ENCODE measurements around the gene MYO1A.
"Not testable (repeated sequence)": the region's sequence is repeated elsewhere in the genome, so short reads cannot be mapped to it uniquely, and the experiment has no call there.

Gene MYO1A

DNA sequence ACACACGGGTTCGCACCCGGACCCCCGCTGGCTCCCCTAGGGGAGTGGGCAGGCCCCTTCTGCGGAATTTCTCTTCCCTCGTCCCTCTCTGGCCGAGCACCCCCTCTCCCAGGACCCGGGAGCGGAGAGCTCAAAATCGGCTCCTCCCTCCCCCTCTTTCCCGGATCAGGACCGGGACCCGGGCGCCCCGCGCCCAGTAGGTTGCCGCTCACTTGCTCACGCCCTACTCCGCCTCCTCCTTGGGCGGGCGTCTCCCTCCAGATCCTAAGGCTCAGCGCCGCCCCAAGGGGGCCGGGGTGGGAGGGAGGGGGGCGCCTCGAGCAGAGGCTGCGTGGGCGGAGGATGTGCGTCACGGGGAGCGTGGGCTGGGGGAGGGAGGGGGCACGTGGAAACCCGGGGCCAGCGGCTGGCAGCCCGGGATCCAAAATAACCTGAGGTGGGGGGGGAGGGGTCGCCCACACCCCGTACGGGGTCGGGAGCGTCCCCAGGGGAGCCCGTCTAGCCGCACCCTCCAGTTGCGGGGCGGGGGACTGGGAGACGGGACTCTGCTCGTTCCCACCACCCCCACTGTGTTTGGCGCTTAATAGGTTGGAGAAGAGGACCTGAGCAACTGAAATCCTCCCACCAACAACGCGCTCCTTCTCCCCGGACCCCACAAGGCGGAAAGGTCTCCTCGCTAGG lies 37.2 kb upstream of the MYO1A start:
- peak; percentile 79 to 86 (median 84) for DNase-seq

DNA sequence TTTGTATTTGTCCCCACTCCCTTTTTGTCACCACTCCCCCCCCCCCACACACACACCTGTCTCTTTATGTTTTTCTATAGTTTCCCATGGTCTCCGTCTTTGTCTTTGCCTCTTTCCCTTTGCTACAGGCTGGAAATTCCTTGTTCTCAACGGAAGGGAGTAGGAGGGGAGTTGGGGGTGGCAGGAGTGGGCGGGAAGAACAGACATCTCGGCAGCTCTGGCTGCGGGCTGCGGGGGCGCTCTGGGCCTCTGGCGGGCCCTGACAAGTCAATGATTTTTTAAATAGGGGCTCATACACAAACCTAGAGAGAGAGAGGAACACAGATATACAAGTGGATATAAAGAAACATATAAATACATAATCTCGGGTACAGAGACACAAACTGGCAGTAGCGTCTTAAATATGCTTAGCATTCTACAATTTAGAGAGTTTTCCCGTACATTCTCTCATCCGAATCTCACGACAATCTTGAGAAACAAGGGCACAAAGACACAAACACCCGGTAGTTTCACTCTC lies 36.6 kb upstream of the MYO1A start:
- DNase-seq, result peak in 1 of 4 experiments; percentile 15

DNA sequence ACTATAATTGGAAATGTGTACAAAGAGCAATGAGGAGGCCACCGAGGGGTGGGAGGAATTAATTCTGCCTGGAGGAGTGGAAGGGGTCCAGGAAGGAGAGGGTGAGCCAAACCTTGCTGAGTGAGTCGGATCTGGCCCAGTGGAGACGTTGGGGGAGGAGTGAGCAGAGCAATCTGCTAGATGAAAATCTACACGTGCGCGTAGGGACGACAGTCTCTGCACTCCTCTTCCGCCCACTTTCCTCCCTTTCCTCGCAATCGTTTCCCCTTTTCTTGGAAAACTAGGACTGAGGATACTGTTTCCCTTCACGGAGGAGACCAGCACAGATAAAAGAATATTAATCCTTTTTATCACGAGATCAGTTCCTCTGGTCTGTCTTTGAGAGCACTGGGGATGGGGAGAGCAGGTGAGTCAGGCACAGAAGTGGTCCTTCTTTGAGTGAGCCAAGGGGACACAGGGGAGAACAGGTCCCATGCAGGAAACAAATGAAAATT lies 36.1 kb upstream of the MYO1A start:
- DNase-seq, result no peak

- no peak for DNase-seq
These were observed 30.9 kb upstream of the MYO1A start for GRCh38 chr12:57080855-57081254.

- no peak for DNase-seq
These were observed 29.9 kb upstream of the MYO1A start for GRCh38 chr12:57079821-57080220.

DNA sequence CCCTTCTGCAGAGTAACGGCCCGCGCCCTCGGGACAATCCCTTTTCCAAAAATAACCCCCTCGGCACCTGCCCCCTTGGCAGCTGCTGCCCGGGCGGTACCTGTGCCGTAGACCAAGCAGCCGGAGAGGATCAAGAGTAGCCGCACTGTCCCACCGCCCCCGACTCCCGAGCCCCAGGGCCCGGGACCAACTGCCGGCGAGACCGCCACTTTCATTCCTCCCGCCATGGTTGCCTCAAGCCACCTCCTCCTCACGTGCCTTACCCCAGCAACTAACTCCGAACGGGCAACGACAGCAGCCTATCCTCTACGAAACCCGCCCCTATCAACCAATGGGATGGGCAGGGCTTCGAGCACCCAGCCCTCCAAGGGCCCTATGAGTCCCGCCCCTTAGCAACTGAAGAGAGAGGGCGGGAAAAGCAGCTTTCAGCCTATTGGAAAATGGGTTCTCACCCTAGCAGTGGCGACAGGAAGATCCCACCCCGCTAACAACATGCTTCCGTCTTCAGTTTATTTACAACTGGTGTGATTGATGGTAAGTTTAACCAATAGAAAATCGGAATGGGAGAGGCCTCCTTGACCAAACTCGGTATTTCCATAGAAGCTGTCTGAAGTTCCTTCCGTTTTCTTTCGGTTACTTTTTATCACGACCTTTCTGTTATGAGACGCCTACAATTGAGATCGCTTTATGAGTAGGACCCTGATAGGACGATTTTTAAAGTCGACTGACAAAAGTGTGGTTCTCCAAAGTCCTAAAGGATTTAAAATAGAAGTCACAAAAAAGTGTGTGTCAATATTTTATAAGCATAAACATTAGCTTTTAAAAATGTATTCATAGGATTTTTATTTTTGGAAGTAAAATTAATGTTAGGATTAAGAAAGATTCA lies 28.8 kb upstream of the MYO1A start, which contains the start of gene NEMP1:
Gene NEMP1 (minus strand): TSS at position 273 of the 886 bp plus-strand sequence. CDS start 46 bp downstream, at position 227.
- DNase-seq, result peak; percentile 79 to 92 (median 86)

DNA sequence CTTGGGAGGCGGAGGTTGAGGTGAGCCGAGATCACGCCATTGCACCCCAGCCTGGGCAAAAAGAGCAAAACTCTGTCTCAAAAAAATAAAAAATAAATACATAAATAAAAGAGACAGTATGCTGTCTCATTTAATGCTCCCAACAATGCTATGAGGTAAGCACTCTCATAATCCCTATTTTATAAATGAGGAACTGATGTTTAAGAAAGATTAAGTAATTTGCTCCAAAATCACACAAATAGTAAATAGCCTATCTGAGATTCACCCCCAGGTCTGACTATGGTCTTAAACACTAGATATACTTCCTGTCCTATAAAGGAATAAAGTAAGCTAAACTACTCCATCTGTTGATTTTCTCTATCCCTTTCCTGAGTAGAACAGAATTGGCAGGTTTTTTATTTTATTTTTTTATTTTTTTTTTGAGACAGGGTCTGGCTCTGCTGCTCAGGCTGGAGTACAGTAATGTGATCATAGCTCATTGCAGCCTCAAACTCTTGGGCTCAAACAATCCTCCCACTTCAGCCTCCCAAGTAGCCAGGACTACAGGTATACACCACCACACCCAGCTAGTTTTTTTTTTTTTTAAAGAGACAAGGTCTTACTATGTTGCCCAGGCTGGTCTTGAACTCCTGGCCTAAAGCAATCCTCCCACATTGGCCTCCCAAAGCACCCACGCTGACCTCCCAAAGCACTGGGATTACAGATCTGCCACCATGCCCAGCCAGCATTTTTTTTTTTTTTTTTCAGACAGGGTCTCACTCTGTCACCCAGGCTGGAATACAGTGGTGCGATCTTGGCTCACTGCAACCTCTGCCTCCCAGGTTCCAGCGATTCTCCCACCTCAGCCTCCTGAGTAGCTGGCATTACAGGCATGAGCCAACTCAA lies 23.9 kb upstream of the MYO1A start:
- DNase-seq, result not testable (repeated sequence)

- DNase-seq, result no peak
These were observed 22.7 kb upstream of the MYO1A start for GRCh38 chr12:57072661-57073060.

GRCh38 chr12:57069523-57069922 lies 19.6 kb upstream of the MYO1A start:
- peak in 3 of 4 experiments; percentile 20 to 30 (median 28) for DNase-seq

GRCh38 chr12:57066245-57066644 lies 16.3 kb upstream of the MYO1A start:
- DNase-seq, result no peak

DNA sequence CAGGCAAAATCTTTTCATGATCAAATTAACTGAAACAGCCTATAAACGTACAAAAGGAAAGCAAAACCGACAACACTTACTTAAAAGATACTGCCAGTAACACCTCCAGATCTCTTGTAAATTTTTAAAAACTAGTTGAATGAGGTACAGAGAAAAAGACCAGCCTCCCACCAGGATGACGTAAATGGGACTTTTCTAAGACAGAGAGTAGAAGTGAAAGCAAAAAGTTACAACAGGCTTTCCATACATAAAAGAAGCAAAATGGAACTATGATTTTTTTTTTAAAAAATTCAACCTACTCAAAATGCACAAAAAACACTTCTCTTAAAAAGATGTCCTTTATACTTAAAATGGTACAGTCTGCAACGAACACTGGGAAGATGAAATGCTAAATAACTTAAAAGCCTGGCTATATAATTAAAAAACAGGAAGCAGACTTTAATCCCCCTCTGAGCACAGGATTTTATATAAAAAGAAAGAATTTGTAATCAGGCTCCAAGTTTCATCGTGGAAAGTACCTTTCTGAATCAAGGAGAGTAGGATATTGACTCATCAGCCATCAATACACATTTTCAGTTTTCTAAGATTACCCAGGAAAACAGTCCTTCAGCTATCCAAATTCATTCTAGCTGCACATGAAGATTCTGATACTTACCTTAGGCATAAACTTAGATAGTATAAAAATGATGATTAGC lies 14.2 kb upstream of the MYO1A start:
- peak in 1 of 4 experiments; percentile 3 for DNase-seq

GRCh38 chr12:57058454-57058853 lies 8.5 kb upstream of the MYO1A start:
- DNase-seq, result no peak

DNA sequence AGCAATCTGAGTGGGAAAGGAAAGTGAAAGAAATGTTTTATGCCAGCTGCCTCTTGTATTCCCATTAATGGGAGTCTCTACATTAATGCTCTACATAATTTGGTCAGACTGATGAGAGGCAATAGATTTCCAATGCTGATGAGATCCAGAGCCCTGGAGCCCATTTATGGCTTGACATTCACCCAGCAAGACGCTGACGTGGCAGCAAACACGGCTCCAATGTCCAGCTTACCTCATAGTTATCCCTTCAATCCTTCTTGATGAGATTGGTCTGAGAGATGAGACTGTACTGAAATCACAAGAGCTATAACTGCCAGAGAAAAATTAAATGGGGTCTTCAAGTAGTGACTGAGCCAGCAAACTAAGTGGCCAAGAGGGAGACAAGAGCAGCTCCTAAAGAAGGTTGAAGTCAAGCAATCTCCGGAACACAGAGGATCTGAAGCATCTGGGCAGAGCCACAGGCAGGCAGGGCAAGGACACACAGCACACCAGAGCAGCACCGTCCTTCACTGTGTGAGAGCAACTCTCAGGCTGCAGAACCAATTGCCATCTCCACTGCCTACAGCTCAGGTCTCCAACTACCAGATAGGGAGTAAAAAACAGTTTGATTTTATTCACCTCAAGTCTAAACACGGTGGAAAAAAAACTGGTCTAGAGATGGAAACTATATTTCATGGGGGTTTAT lies 7.3 kb upstream of the MYO1A start:
- DNase-seq, result no peak

- DNase-seq, result no peak
These were observed 5.9 kb upstream of the MYO1A start for GRCh38 chr12:57055824-57056223.

- not testable (repeated sequence) for DNase-seq
These were observed 4.0 kb upstream of the MYO1A start for GRCh38 chr12:57053901-57054300.

DNA sequence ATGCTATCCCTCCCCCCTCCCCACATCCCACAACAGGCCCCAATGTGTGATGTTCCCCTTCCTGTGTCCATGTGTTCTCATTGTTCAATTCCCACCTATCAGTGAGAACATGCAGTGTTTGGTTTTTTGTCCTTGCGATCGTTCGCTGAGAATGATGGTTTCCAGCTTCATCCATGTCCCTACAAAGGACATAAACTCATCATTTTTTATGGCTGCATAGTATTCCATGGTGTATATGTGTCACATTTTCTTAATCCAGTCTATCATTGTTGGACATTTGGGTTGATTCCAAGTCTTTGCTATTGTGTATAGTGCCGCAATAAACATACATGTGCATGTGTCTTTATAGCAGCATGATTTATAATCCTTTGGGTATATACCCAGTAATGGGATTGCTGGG lies 3.2 kb upstream of the MYO1A start:
- DNase-seq, result not testable (repeated sequence)

- DNase-seq, result no peak
These were observed 1.1 kb upstream of the MYO1A start for GRCh38 chr12:57051011-57051410.

DNA sequence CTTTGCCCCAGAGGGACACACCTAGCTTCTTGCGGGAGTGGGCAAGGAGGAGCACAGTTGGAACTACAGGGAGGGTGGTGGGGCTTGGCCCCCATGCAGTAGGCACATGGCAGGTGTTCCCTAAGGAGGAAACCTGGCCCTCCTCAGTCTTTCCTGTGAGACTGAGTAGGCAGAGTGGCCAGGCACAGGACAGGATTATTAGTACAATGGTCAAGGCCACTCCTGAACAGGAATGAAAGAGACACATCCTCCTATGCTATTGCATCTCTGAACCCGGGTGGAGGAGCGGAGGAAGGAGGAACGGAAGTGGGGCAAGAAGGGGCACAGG lies 846 bp downstream of the MYO1A start:
- no peak for DNase-seq

- DNase-seq, result no peak
These were observed 1.4 kb downstream of the MYO1A start for GRCh38 chr12:57048423-57049118.

DNA sequence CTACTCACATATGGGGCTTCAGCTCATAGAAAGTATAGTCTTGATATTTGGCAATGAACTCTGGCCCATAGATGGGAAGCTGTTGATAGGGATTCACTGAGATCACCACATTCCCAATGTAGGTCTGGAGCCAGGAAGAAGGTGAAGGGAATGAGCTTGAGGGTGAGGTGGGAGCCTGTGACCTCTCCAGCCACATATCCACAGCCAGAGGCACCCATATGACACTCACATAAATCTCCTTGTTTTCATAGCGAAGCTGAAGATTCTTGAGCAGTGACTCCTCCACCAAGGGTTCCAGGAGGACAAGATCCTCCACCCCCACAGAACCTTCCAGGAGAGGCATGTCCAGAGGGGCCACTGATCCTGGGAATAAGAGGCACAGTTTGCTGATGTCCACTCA lies 1.9 kb downstream of the MYO1A start:
- no peak for DNase-seq

Data from activated CD4-positive, CD25-positive, alpha-beta regulatory T cell (primary cell).